IPS DF 4.7 (cell line): ENCODE data around the gene NGB.

Source experiments
- DNase-seq: peaks from one replicate; pipeline ENCODE4 v3.0.0-alpha.2; 2013; ENCODE audit warnings: low spot score; ENCODE audit errors: extremely low read depth

NGB gene

GRCh38 chr14:77236814-77237213 lies 34.2 kb downstream of the NGB start:
- DNase-seq = no peak

GRCh38 chr14:77231721-77232120 lies 39.3 kb downstream of the NGB start:
- DNase-seq = no peak

- DNase-seq = no peak
Observed at GRCh38 chr14:77230914-77231313, 40.1 kb downstream of the NGB start.

DNA sequence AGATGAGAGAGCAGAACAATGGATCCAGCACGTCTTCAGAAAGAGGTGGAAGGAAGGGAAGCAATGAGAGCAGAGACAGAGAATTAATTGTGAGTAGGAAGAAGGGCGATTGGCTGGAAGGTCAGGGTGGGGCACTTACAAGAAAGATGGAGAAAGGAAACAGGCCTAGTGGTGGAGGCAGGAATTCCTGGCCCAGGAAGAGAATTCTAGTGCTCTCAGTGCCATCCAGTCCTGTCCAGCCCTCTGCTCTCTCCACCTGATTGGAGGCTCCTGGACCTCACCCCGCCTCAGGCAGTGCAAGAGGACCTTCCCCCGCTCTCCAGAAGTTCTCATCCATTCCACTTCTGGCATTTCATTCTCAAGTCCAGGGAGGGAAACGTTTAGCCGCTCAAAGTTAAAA lies 43.0 kb downstream of the NGB start:
- DNase-seq = no peak

DNA sequence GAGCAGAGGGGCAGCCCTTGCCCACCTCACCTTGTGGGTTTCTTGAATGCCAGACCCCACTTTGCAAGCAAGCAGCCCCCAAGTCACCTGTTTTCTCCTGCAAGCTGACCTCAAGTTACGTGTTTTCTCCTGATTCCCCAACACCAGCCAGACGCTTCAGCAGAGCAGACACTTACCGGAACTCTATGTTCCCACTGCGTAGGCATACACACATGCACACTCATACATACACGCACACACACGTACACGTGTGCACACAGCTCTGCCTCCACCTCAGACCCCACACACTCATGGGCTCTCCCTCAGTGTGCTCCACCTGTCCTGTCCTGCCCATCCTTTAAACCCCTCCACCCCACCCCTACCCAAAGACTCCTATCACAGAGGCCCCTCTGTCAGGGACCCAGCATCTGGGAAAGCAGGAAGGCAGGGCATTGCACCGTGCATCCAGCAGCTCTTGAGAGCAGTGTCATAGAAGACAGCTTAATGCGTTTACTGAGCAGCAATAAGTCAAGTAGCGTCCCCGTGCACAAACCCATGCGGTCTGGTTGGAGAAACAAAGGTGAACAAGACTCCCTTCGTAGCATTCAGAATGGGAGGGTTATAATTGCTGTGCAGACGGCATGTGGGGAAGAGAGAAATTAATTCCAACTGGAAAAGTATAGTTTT lies 45.0 kb downstream of the NGB start:
- DNase-seq = no peak

GRCh38 chr14:77225254-77225653 lies 45.8 kb downstream of the NGB start:
- no peak for DNase-seq

DNA sequence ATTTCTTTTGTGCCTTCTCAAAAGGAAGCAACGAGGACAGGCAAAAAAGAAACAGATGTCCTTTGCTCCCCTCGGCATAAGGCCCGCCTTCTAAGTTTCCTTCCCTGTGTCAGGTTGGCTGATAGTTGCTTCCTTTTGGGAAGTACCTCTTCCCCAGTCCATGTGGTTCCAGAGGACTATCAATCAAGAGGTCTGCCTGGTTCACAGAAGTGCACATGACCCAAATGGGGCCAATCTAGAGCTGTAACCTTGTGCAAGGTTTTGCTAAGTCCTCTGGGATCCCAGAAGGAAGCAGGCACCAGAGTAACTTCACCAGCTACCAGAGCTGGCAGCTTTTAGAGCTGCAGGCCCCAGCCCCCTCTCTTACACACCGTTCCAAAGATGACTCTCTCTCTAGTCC lies 46.8 kb downstream of the NGB start:
- DNase-seq = no peak

- no peak for DNase-seq
Observed at GRCh38 chr14:77222546-77223225, 48.3 kb downstream of the NGB start.

- DNase-seq = no peak
Observed at GRCh38 chr14:77221241-77221871, 49.6 kb downstream of the NGB start.

GRCh38 chr14:77220246-77221017 lies 50.6 kb downstream of the NGB start:
- DNase-seq = no peak

GRCh38 chr14:77219591-77219990 lies 51.4 kb downstream of the NGB start:
- no peak for DNase-seq

DNA sequence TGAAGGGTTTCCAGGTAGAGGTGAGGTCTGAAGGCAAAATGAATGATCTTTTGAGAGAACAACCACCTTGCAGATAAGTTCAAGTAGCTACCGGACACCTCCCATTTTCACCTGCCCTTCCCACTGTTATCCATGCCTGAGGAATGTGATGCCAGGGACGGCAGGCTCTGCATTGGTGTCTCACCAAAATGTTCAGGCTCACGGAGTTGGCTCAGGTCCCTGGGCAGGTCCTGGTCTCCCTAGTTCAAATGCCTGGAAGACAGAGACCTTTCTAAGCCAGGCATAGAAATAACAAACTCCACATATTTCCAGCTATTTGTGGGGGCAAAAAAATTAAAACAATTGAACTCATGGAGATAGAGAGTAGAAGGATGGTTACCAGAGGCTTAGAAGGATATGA lies 53.5 kb downstream of the NGB start:
- DNase-seq = no peak
